ENCODE measurements around the gene C3orf20.

Gene C3orf20

GRCh38 chr3:14767245-14768051 lies 92.5 kb downstream of the C3orf20 start:
- no peak for TF ChIP-seq RARB (CRISPR knock-in tag; IDR thresholded peaks at IDR 0.05)

GRCh38 chr3:14768182-14768790 lies 93.3 kb downstream of the C3orf20 start:
- no peak for ATAC-seq
- TF ChIP-seq GLIS3 (CRISPR knock-in tag; IDR thresholded peaks at IDR 0.05), result no peak
- TF ChIP-seq ESRRG (CRISPR knock-in tag; IDR thresholded peaks at IDR 0.05), result no peak
- TF ChIP-seq OSR1 (CRISPR knock-in tag; IDR thresholded peaks at IDR 0.05), result no peak
- no peak for TF ChIP-seq ZFP3 (CRISPR knock-in tag; IDR thresholded peaks at IDR 0.05)
- TF ChIP-seq ISL1 (CRISPR knock-in tag; IDR thresholded peaks at IDR 0.05), result no peak
- TF ChIP-seq TCF4 (CRISPR knock-in tag; IDR thresholded peaks at IDR 0.05; ENCODE audit: borderline replicate concordance), result no peak

More at GRCh38 chr3:14767245-14768051, 92.5 kb downstream of the C3orf20 start:
- ATAC-seq, result no peak

GRCh38 chr3:14768881-14769280 lies 93.9 kb downstream of the C3orf20 start:
- TF ChIP-seq BACH2 (CRISPR knock-in tag; IDR thresholded peaks at IDR 0.05; ENCODE audit: borderline replicate concordance) (no peak), TSHZ2 (CRISPR knock-in tag; IDR thresholded peaks at IDR 0.05) (no peak), ARNTL (CRISPR knock-in tag; IDR thresholded peaks at IDR 0.05; ENCODE audit: borderline replicate concordance, low read depth) (no peak), TOX (CRISPR knock-in tag; IDR thresholded peaks at IDR 0.05; ENCODE audit: borderline replicate concordance) (no peak), SNAI2 (CRISPR knock-in tag; IDR thresholded peaks at IDR 0.05) (no peak), ZNF565 (CRISPR knock-in tag; conservative IDR thresholded peaks at IDR 0.05; ENCODE audit: low read depth) (no peak), ZFP3 (CRISPR knock-in tag; IDR thresholded peaks at IDR 0.05) (no peak)
- no peak for ATAC-seq

GRCh38 chr3:14769544-14770325 lies 94.8 kb downstream of the C3orf20 start:
- TF ChIP-seq OSR1 (CRISPR knock-in tag; IDR thresholded peaks at IDR 0.05) (no peak), RARB (CRISPR knock-in tag; IDR thresholded peaks at IDR 0.05) (no peak), CSRNP3 (CRISPR knock-in tag; IDR thresholded peaks at IDR 0.05) (no peak), ISL1 (CRISPR knock-in tag; IDR thresholded peaks at IDR 0.05) (no peak), PPARA (CRISPR knock-in tag; IDR thresholded peaks at IDR 0.05; ENCODE audit: borderline replicate concordance) (no peak), ZFP3 (CRISPR knock-in tag; IDR thresholded peaks at IDR 0.05) (no peak), ZFP30 (CRISPR knock-in tag; IDR thresholded peaks at IDR 0.05) (no peak), SNAI2 (CRISPR knock-in tag; IDR thresholded peaks at IDR 0.05) (no peak), ZC3H10 (CRISPR knock-in tag; IDR thresholded peaks at IDR 0.05) (no peak), ZNF8 (CRISPR knock-in tag; IDR thresholded peaks at IDR 0.05) (no peak), ARNTL (CRISPR knock-in tag; IDR thresholded peaks at IDR 0.05; ENCODE audit: borderline replicate concordance, low read depth) (no peak), POU6F1 (CRISPR knock-in tag; IDR thresholded peaks at IDR 0.05; ENCODE audit: borderline replicate concordance, low read depth) (no peak), BACH2 (CRISPR knock-in tag; IDR thresholded peaks at IDR 0.05; ENCODE audit: borderline replicate concordance) (no peak), CSDC2 (CRISPR knock-in tag; IDR thresholded peaks at IDR 0.05) (no peak), ZNF70 (CRISPR knock-in tag; IDR thresholded peaks at IDR 0.05) (no peak), TSHZ2 (CRISPR knock-in tag; IDR thresholded peaks at IDR 0.05) (no peak)
- ATAC-seq, result no peak
